Endodermal cell (in vitro differentiated cells): Measurements from ENCODE around the gene PRKAA2. TPM values are rescaled to one million over a fixed set of nuclear protein-coding genes. Genes with fewer than 3 reads are reported as not detected.

Experiments
- DNase-seq: peaks from one replicate; pipeline ENCODE4 v3.0.0-alpha.2; 2017
- H3K27ac ChIP-seq: 2 replicates; pipeline ENCODE4 v1.5.1; 2013; ENCODE audit warnings: mild to moderate bottlenecking, low read depth, low read length, moderate library complexity
- H3K27me3 ChIP-seq: 2 replicates; pipeline ENCODE4 v1.6.1; 2013; ENCODE audit warnings: mild to moderate bottlenecking, low read length, moderate library complexity; ENCODE audit not compliant: insufficient read depth, control insufficient read depth, poor library complexity, severe bottlenecking
- H3K36me3 ChIP-seq: 2 replicates; pipeline ENCODE4 v1.7.0; 2013; ENCODE audit warnings: mild to moderate bottlenecking, low read length, moderate library complexity; ENCODE audit not compliant: control insufficient read depth, insufficient read depth
- H3K4me1 ChIP-seq: one replicate; pipeline ENCODE4 v1.7.0; 2013; ENCODE audit warnings: low read length; ENCODE audit not compliant: control insufficient read depth, insufficient read depth
- H3K4me3 ChIP-seq: 2 replicates; pipeline ENCODE4 v1.5.1; 2013; ENCODE audit warnings: mild to moderate bottlenecking, low read length, moderate library complexity
- H3K9ac ChIP-seq: 2 replicates; pipeline ENCODE4 v1.6.1; 2013; ENCODE audit warnings: mild to moderate bottlenecking, low read length, moderate library complexity; ENCODE audit not compliant: poor library complexity, severe bottlenecking; ENCODE audit errors: extremely low read depth
- H3K9me3 ChIP-seq: 2 replicates; pipeline ENCODE4 v1.6.1; 2013; ENCODE audit warnings: mild to moderate bottlenecking, low read length, moderate library complexity; ENCODE audit not compliant: control insufficient read depth
- H3K27ac Mint-ChIP-seq: 2 replicates; pipeline ENCODE4 v1.8.0; 2020; ENCODE audit warnings: mixed read lengths
- H3K27me3 Mint-ChIP-seq: 2 replicates; pipeline ENCODE4 v1.8.0; 2021; ENCODE audit warnings: mild to moderate bottlenecking, mixed read lengths; ENCODE audit not compliant: insufficient read depth
- H3K36me3 Mint-ChIP-seq: 2 replicates; pipeline ENCODE4 v1.8.0; 2020; ENCODE audit warnings: low read depth, mixed read lengths
- H3K4me1 Mint-ChIP-seq: 2 replicates; pipeline ENCODE4 v1.8.0; 2020; ENCODE audit warnings: mixed read lengths
- H3K4me3 Mint-ChIP-seq: 2 replicates; pipeline ENCODE4 v1.8.0; 2020; ENCODE audit warnings: mild to moderate bottlenecking, moderate library complexity, mixed read lengths
- H3K9me3 Mint-ChIP-seq: 2 replicates; pipeline ENCODE4 v1.8.0; 2020; ENCODE audit warnings: mild to moderate bottlenecking, mixed read lengths
- WGBS, 2 experiments: methylation state at CpG; one replicate each; pipeline versions ENCODE4 v1.1.5 to v1.1.7; 2013; ENCODE audit warnings: missing lambda C conversion rate in 2 of 2, mixed read lengths in 1 of 2; ENCODE audit not compliant: insufficient coverage in 1 of 2, insufficient read length in 1 of 2; 5-methylcytosine and 5-hydroxymethylcytosine counted together
- total RNA-seq, 2 donors: library from RNA; stranded (reverse); fragmentation: NEBNext Ultra II Directional in 1 of 2; extraction: Animal tissue kit (Norgen Biotek cat#: 25700) in 1 of 2; gene quantifications; 2 replicates in 1 of 2; 3 replicates in 1 of 2; pipeline ENCODE4 v1.2.1, GENCODE V29; 2021
- TF ChIP-seq, protein P1 (sequence below): fragments of 200-600 bp; sonication (generic); conservative IDR thresholded peaks from 2 replicates; pipeline ENCODE4 v1.5.0; 2021; ENCODE audit warnings: antibody characterized with exemption, mild to moderate bottlenecking

PRKAA2 gene
- total RNA-seq, 2 donors from 2014 or later = 4.7 to 15.3 TPM

DNA sequence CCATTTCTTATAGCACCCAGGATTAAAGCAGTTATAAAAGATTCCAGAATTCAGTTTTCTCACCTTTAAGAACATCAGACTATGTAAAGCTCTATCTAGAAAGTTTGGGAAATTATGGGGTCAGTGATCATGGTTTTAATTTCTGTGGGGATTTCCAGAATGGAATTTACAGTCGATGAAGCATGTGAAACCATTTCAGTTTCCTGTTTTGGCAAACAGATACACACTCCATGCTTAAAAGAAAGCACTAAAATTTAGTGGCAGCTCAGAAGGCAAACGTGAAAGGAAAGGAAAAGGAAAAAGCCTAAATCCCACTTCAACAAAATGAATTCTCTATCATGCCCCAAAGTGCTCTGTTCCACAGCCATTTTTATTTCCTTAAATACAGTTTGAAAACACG is 113.7 kb downstream of the PRKAA2 start:
- H3K36me3 Mint-ChIP-seq = no peaks in the 10 kb centered on the region
- H3K4me3 Mint-ChIP-seq = no peak overlapping the region
- H3K4me1 Mint-ChIP-seq = no peaks in the 10 kb centered on the region
- TF ChIP-seq, protein P1, sequence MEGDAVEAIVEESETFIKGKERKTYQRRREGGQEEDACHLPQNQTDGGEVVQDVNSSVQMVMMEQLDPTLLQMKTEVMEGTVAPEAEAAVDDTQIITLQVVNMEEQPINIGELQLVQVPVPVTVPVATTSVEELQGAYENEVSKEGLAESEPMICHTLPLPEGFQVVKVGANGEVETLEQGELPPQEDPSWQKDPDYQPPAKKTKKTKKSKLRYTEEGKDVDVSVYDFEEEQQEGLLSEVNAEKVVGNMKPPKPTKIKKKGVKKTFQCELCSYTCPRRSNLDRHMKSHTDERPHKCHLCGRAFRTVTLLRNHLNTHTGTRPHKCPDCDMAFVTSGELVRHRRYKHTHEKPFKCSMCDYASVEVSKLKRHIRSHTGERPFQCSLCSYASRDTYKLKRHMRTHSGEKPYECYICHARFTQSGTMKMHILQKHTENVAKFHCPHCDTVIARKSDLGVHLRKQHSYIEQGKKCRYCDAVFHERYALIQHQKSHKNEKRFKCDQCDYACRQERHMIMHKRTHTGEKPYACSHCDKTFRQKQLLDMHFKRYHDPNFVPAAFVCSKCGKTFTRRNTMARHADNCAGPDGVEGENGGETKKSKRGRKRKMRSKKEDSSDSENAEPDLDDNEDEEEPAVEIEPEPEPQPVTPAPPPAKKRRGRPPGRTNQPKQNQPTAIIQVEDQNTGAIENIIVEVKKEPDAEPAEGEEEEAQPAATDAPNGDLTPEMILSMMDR = no peak
- H3K9me3 Mint-ChIP-seq = no peaks in the 10 kb centered on the region
- peaks cover 16% of the 10 kb centered on the region for H3K27me3 Mint-ChIP-seq
- DNase-seq = no peak
- 82 to 100% methylated on average over 2 to 3 of the region's 3 CpGs for WGBS, 2 experiments
- H3K9me3 ChIP-seq = no peaks in the 10 kb centered on the region
- no peak overlapping the region for H3K27ac ChIP-seq
- no peak overlapping the region for H3K4me3 ChIP-seq
- no peaks in the 10 kb centered on the region for H3K27me3 ChIP-seq
- H3K4me1 ChIP-seq = no peaks in the 10 kb centered on the region
- no peaks in the 10 kb centered on the region for H3K36me3 ChIP-seq
- no peak overlapping the region for H3K9ac ChIP-seq
- no peak overlapping the region for H3K27ac Mint-ChIP-seq

Other genes with a start within 250 kb of the PRKAA2 start
- 10 to 100 TPM; 39.2 to 55.2 TPM for gene PLPP3, start 65.8 kb upstream of the PRKAA2 start, total RNA-seq
- gene FYB2, start 174.1 kb downstream of the PRKAA2 start, total RNA-seq = 10 to 100 TPM in 1 of 2 donors, 1 to 10 TPM in 1; 8.2 to 12.0 TPM
- gene C8A, start 209.5 kb downstream of the PRKAA2 start, total RNA-seq = not detected